8988T (cell line): ENCODE measurements around the gene CRISP3.
"Not testable (repeated sequence)": the region's sequence is repeated elsewhere in the genome, so short reads cannot be mapped to it uniquely, and the experiment has no call there.

Source experiments
- DNase-seq: peaks from one replicate; pipeline ENCODE4 v3.0.0; 2011

CRISP3 gene

GRCh38 chr6:49744259-49744658, at the start of gene CRISP3:
Gene CRISP3, minus strand, starts transcription at chr6:49744388. Its CDS starts 21 bp downstream, at chr6:49744367.
- DNase-seq: no peak

- DNase-seq: no peak
These were observed 46.2 kb upstream of the CRISP3 start for GRCh38 chr6:49790341-49790740.

- DNase-seq: no peak
These were observed 43.0 kb upstream of the CRISP3 start, which contains the start of gene PGK2 for GRCh38 chr6:49787176-49787575. Gene PGK2, minus strand, starts transcription at chr6:49787285. Its CDS starts 98 bp downstream, at chr6:49787187.

GRCh38 chr6:49784272-49784671, 40.1 kb upstream of the CRISP3 start:
- DNase-seq: no peak

- no peak for DNase-seq
These were observed 38.5 kb upstream of the CRISP3 start for GRCh38 chr6:49782725-49783124.

GRCh38 chr6:49782293-49782692, 38.1 kb upstream of the CRISP3 start:
- no peak for DNase-seq

- DNase-seq: no peak
These were observed 32.3 kb upstream of the CRISP3 start for GRCh38 chr6:49776444-49776843.

GRCh38 chr6:49775043-49775442, 30.9 kb upstream of the CRISP3 start:
- DNase-seq: no peak

GRCh38 chr6:49772285-49772684, 28.1 kb upstream of the CRISP3 start:
- DNase-seq: no peak

- DNase-seq: no peak
These were observed 22.6 kb upstream of the CRISP3 start for GRCh38 chr6:49766762-49767161.

GRCh38 chr6:49764571-49765236, 20.5 kb upstream of the CRISP3 start:
- no peak for DNase-seq

- no peak for DNase-seq
These were observed 759 bp downstream of the CRISP3 start for GRCh38 chr6:49743429-49743828.

GRCh38 chr6:49739423-49739822, 4.8 kb downstream of the CRISP3 start:
- DNase-seq: no peak

GRCh38 chr6:49736017-49736508, 8.1 kb downstream of the CRISP3 start:
- DNase-seq: no peak

- no peak for DNase-seq
These were observed 10.5 kb downstream of the CRISP3 start for GRCh38 chr6:49733680-49734079.

GRCh38 chr6:49732781-49733180, 11.4 kb downstream of the CRISP3 start:
- DNase-seq: no peak

- no peak for DNase-seq
These were observed 13.9 kb downstream of the CRISP3 start for GRCh38 chr6:49730251-49730650.

GRCh38 chr6:49723917-49724316, 20.3 kb downstream of the CRISP3 start:
- not testable (repeated sequence) for DNase-seq

GRCh38 chr6:49721297-49721696, 22.9 kb downstream of the CRISP3 start:
- no peak for DNase-seq

GRCh38 chr6:49720372-49720771, 23.8 kb downstream of the CRISP3 start:
- DNase-seq: no peak

- DNase-seq: no peak
These were observed 30.8 kb downstream of the CRISP3 start, which contains the start of gene CRISP2 for GRCh38 chr6:49713346-49713745. Gene CRISP2, minus strand, starts transcription at chr6:49713543. Its CDS starts 4,347 bp downstream, at chr6:49709196.

GRCh38 chr6:49698478-49698877, 45.7 kb downstream of the CRISP3 start:
- DNase-seq: no peak

GRCh38 chr6:49693512-49693911, 50.7 kb downstream of the CRISP3 start:
- no peak for DNase-seq

- no peak for DNase-seq
These were observed 51.7 kb downstream of the CRISP3 start for GRCh38 chr6:49692534-49692933.
